ENCODE measurements around the gene BRMS1L. TPM values are rescaled to one million over a fixed set of nuclear protein-coding genes. Genes with fewer than 3 reads are reported as not detected.
A peak's percentile ranks its signal among the peaks of the same experiment; 100 is the strongest.

Gene BRMS1L
- total and polyA plus RNA-seq, 2 of the 13 experiments (the other 11 are each of a cell fraction or from before 2014, with no cell fraction given): 21.1 to 23.8 TPM

DNA sequence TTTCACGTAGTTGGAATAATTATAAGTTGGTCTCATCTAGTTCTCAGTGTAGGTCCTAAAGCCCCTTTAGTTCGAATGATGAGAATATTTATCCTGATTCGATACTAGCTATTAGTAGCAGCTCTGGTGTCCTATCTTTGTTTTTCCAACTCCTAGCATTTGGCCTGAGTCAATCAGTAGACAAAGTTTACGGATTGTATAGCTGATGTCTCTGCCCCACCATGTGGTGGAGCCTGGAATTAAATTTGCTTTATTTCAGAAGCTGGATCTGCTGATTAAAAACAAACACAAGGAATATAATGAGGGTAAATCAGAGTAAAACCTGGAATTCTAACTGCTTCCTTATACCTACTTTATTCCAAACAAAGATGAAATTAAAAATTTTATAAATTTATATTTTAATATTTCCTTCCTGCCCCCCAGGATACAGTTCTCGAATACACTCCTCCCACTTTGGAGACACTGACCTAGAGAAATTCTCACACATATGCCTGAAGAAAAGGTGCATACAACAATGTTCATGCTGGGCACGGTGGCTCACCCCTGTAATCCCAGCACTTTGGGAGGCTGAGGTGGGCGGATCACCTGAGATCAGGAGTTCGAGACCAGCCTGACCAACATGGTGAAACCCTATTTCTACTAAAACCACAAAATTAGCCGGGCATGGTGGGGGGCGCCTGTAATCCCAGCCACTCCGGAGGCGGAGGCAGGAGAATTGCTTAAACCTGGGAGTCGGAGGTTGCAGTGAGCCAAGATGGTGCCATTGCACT lies 7.6 kb upstream of the BRMS1L start (continued):
- TF ChIP-seq, protein P1, sequence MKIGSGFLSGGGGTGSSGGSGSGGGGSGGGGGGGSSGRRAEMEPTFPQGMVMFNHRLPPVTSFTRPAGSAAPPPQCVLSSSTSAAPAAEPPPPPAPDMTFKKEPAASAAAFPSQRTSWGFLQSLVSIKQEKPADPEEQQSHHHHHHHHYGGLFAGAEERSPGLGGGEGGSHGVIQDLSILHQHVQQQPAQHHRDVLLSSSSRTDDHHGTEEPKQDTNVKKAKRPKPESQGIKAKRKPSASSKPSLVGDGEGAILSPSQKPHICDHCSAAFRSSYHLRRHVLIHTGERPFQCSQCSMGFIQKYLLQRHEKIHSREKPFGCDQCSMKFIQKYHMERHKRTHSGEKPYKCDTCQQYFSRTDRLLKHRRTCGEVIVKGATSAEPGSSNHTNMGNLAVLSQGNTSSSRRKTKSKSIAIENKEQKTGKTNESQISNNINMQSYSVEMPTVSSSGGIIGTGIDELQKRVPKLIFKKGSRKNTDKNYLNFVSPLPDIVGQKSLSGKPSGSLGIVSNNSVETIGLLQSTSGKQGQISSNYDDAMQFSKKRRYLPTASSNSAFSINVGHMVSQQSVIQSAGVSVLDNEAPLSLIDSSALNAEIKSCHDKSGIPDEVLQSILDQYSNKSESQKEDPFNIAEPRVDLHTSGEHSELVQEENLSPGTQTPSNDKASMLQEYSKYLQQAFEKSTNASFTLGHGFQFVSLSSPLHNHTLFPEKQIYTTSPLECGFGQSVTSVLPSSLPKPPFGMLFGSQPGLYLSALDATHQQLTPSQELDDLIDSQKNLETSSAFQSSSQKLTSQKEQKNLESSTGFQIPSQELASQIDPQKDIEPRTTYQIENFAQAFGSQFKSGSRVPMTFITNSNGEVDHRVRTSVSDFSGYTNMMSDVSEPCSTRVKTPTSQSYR (CRISPR knock-in tag; IDR thresholded peaks at IDR 0.05; ENCODE audit: borderline replicate concordance): no peak
- no peak for TF ChIP-seq RBM22 (optimal IDR thresholded peaks at IDR 0.05; ENCODE audit: low read length)
- TF ChIP-seq, protein P2, sequence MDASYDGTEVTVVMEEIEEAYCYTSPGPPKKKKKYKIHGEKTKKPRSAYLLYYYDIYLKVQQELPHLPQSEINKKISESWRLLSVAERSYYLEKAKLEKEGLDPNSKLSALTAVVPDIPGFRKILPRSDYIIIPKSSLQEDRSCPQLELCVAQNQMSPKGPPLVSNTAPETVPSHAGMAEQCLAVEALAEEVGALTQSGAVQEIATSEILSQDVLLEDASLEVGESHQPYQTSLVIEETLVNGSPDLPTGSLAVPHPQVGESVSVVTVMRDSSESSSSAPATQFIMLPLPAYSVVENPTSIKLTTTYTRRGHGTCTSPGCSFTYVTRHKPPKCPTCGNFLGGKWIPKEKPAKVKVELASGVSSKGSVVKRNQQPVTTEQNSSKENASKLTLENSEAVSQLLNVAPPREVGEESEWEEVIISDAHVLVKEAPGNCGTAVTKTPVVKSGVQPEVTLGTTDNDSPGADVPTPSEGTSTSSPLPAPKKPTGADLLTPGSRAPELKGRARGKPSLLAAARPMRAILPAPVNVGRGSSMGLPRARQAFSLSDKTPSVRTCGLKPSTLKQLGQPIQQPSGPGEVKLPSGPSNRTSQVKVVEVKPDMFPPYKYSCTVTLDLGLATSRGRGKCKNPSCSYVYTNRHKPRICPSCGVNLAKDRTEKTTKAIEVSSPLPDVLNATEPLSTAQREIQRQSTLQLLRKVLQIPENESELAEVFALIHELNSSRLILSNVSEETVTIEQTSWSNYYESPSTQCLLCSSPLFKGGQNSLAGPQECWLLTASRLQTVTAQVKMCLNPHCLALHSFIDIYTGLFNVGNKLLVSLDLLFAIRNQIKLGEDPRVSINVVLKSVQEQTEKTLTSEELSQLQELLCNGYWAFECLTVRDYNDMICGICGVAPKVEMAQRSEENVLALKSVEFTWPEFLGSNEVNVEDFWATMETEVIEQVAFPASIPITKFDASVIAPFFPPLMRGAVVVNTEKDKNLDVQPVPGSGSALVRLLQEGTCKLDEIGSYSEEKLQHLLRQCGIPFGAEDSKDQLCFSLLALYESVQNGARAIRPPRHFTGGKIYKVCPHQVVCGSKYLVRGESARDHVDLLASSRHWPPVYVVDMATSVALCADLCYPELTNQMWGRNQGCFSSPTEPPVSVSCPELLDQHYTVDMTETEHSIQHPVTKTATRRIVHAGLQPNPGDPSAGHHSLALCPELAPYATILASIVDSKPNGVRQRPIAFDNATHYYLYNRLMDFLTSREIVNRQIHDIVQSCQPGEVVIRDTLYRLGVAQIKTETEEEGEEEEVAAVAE (CRISPR knock-in tag; IDR thresholded peaks at IDR 0.05; ENCODE audit: borderline replicate concordance): peak; percentile 46; the same call in 1 of the 2 replicates
- no peak for TF ChIP-seq ZNF773 (CRISPR knock-in tag; IDR thresholded peaks at IDR 0.05; ENCODE audit: borderline replicate concordance)
- TF ChIP-seq ELF3 (CRISPR knock-in tag; IDR thresholded peaks at IDR 0.05): no peak
- TF ChIP-seq KDM5A (IDR thresholded peaks at IDR 0.05; ENCODE audit: borderline replicate concordance, low read length): no peak; the same call in 1 of the 2 replicates
- no peak for TF ChIP-seq PLRG1 (conservative IDR thresholded peaks at IDR 0.05)
- TF ChIP-seq, protein P3, sequence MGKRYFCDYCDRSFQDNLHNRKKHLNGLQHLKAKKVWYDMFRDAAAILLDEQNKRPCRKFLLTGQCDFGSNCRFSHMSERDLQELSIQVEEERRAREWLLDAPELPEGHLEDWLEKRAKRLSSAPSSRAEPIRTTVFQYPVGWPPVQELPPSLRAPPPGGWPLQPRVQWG (CRISPR knock-in tag; IDR thresholded peaks at IDR 0.05; ENCODE audit: borderline replicate concordance, low read depth): no peak
- TF ChIP-seq, protein P4, sequence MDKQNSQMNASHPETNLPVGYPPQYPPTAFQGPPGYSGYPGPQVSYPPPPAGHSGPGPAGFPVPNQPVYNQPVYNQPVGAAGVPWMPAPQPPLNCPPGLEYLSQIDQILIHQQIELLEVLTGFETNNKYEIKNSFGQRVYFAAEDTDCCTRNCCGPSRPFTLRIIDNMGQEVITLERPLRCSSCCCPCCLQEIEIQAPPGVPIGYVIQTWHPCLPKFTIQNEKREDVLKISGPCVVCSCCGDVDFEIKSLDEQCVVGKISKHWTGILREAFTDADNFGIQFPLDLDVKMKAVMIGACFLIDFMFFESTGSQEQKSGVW (CRISPR knock-in tag; IDR thresholded peaks at IDR 0.05; ENCODE audit: borderline replicate concordance): no peak
- TF ChIP-seq ZNF451 (CRISPR knock-in tag; IDR thresholded peaks at IDR 0.05): no peak
- no peak for TF ChIP-seq HOXA7 (CRISPR knock-in tag; IDR thresholded peaks at IDR 0.05)
- TF ChIP-seq, protein P5, sequence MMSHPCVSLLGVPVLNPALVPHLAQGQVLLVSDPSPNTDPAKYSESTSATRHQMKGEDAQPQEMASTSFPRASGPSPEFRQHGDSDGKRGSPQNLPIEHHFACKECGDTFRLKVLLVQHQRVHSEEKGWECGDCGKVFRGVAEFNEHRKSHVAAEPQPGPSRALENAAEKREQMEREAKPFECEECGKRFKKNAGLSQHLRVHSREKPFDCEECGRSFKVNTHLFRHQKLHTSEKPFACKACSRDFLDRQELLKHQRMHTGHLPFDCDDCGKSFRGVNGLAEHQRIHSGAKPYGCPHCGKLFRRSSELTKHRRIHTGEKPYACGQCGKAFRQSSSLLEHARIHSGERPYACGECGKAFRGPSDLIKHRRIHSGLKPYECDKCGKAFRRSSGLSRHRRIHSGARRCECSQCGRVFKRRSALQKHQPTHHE (CRISPR knock-in tag; IDR thresholded peaks at IDR 0.05; ENCODE audit: borderline replicate concordance): no peak
- no peak for TF ChIP-seq TBX3 (IDR thresholded peaks at IDR 0.05; ENCODE audit: borderline replicate concordance)
- TF ChIP-seq, protein P6, sequence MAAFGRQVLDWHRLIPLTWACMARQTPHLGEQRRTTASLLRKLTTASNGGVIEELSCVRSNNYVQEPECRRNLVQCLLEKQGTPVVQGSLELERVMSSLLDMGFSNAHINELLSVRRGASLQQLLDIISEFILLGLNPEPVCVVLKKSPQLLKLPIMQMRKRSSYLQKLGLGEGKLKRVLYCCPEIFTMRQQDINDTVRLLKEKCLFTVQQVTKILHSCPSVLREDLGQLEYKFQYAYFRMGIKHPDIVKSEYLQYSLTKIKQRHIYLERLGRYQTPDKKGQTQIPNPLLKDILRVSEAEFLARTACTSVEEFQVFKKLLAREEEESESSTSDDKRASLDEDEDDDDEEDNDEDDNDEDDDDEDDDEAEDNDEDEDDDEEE (CRISPR knock-in tag; IDR thresholded peaks at IDR 0.05): no peak
- TF ChIP-seq NPAS2 (CRISPR knock-in tag; IDR thresholded peaks at IDR 0.05; ENCODE audit: borderline replicate concordance): no peak
- no peak for TF ChIP-seq HNRNPLL (IDR thresholded peaks at IDR 0.05; ENCODE audit: low read depth, low read length, poor library complexity, severe bottlenecking)

Data from HepG2 (cell line).